Upper lobe of right lung (tissue), 1 donor: Measurements from ENCODE around the gene TJP1. TPM values are rescaled to one million over a fixed set of nuclear protein-coding genes. Genes with fewer than 3 reads are reported as not detected.

Experiments
- ATAC-seq: fragments of 200-7000 bp; cut with Tn5 transposase; one replicate; pipeline ENCODE4 v1.9.1; 2020; ENCODE audit warnings: mild to moderate bottlenecking, moderate library complexity
- DNase-seq: peaks from one replicate; pipeline ENCODE4 v3.0.0-alpha.2; 2020
- H3K27ac ChIP-seq: fragments of 200-600 bp; one replicate; pipeline ENCODE4 v1.8.0; 2022
- H3K27me3 ChIP-seq: fragments of 200-600 bp; one replicate; pipeline ENCODE4 v1.8.0; 2022; ENCODE audit warnings: mild to moderate bottlenecking
- H3K36me3 ChIP-seq: fragments of 200-600 bp; one replicate; pipeline ENCODE4 v1.8.0; 2022
- H3K4me1 ChIP-seq: fragments of 200-600 bp; one replicate; pipeline ENCODE4 v1.8.0; 2022
- H3K4me3 ChIP-seq: fragments of 200-600 bp; one replicate; pipeline ENCODE4 v1.8.0; 2022; ENCODE audit warnings: mild to moderate bottlenecking
- H3K9me3 ChIP-seq: fragments of 200-600 bp; one replicate; pipeline ENCODE4 v1.8.0; 2022
- intact Hi-C: fragments of 100-400 bp; cut with DNase I; formaldehyde crosslinking; loops from one replicate; pipeline ENCODE4 v1.11.0; 2022
- total RNA-seq: library from RNA; stranded (reverse); fragmentation: NEBNext Ultra II Directional; extraction: Animal tissue kit (Norgen Biotek cat#: 25700); gene quantifications from one replicate; pipeline ENCODE4 v1.2.1, GENCODE V29; 2021
- TF ChIP-seq, protein P1 (sequence below): fragments of 200-600 bp; IDR thresholded peaks from one replicate; pipeline ENCODE4 v1.8.0; 2022; ENCODE audit warnings: antibody characterized with exemption
- donor health status: DM: no; HTN: yes; CAD: no; lungs with severe emphysema.

Gene TJP1
- total RNA-seq, 1 donor from 2014 or later: 147 TPM

DNA sequence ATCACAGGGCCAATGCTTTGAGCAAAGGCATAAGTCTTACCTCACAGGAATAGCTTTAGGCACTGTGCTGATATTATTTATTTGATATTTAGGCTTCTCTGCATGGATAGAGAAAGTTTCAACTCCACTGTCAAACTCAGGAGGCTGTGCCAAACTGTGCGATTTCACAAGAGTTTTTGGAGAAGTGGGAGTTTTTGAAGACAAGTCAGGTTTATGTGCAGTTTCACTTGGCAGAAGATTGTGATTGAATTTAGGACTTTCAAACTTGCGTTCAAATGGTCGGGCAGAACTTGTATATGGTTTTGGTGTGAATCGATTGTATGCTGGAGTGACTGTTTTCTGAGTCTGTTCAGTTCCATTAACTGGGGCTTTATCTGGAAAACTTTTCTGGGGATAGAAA lies 113.7 kb downstream of the TJP1 start:
- H3K4me3 ChIP-seq: no peak overlapping the region
- no peak for DNase-seq
- H3K27ac ChIP-seq: no peak overlapping the region
- H3K36me3 ChIP-seq: peaks cover 97% of the 10 kb centered on the region
- intact Hi-C loops: no loop called here
- no peaks in the 10 kb centered on the region for H3K9me3 ChIP-seq
- no peaks in the 10 kb centered on the region for H3K27me3 ChIP-seq
- ATAC-seq: no peak
- H3K4me1 ChIP-seq: no peaks in the 10 kb centered on the region
- TF ChIP-seq, protein P1, sequence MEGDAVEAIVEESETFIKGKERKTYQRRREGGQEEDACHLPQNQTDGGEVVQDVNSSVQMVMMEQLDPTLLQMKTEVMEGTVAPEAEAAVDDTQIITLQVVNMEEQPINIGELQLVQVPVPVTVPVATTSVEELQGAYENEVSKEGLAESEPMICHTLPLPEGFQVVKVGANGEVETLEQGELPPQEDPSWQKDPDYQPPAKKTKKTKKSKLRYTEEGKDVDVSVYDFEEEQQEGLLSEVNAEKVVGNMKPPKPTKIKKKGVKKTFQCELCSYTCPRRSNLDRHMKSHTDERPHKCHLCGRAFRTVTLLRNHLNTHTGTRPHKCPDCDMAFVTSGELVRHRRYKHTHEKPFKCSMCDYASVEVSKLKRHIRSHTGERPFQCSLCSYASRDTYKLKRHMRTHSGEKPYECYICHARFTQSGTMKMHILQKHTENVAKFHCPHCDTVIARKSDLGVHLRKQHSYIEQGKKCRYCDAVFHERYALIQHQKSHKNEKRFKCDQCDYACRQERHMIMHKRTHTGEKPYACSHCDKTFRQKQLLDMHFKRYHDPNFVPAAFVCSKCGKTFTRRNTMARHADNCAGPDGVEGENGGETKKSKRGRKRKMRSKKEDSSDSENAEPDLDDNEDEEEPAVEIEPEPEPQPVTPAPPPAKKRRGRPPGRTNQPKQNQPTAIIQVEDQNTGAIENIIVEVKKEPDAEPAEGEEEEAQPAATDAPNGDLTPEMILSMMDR: no peak

DNA sequence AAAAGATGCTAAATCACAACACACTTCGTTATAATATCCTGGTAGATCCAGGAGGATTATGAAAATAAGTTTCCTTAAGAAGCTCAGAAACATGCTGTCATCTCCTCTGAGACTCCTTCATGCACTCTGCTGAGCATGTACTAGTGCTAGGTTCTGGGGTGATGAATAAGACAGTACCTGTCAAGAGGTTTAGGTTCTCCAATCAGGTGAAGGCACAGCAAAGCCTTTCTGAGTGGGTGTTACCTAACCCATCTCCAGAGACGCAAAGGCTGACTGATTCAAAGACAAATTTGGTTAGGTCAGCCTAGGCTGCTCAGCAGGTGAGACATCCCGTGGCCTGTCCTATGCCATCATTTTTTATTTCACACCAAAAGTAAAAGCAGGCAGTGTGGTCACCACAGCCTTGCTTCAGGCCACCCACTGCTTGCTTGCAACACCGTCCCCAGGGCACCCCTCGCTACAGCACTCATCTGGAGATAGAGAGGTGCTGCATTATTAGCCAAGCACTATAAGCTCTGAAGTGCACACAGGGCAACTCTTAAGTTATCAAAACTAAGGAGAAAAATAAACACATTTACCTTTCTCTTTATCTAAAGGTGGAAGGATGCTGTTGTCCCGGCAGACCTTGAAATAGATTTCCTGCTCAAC lies 117.2 kb downstream of the TJP1 start:
- H3K4me1 ChIP-seq: no peaks in the 10 kb centered on the region
- intact Hi-C loops: no loop called here
- TF ChIP-seq, protein P1: no peak
- H3K27ac ChIP-seq: no peak overlapping the region
- H3K4me3 ChIP-seq: no peak overlapping the region
- no peak for DNase-seq
- H3K27me3 ChIP-seq: no peaks in the 10 kb centered on the region
- peak; percentile 31 for ATAC-seq
- peaks cover 96% of the 10 kb centered on the region for H3K36me3 ChIP-seq
- no peaks in the 10 kb centered on the region for H3K9me3 ChIP-seq

DNA sequence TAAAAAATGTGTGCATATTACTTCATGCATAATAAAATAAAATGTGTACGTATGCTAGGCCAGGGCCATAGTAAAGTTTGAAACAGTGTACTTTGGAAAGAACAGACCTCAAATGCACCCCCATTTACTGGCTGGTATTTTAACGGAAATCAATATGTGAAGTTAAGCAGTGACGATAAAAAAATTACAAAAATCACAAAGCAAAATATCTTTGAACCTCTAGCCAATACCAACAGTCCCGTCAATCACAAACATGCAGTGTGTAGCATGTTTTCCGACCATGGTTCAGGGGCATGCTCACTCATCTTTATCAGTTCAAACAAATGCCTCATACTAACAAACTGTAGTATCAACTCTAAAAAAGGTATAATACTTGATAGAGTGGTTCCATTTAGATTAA lies 121.1 kb downstream of the TJP1 start:
- Histone ChIP-seq H3K4me3 (no peak overlapping the region), H3K27ac (no peak overlapping the region), H3K27me3 (no peaks in the 10 kb centered on the region), H3K36me3 (peaks cover 73% of the 10 kb centered on the region), H3K9me3 (no peaks in the 10 kb centered on the region), H3K4me1 (no peaks in the 10 kb centered on the region)
- intact Hi-C loops: no loop called here
- DNase-seq (no peak), ATAC-seq (no peak)
- TF ChIP-seq, protein P1: no peak

DNA sequence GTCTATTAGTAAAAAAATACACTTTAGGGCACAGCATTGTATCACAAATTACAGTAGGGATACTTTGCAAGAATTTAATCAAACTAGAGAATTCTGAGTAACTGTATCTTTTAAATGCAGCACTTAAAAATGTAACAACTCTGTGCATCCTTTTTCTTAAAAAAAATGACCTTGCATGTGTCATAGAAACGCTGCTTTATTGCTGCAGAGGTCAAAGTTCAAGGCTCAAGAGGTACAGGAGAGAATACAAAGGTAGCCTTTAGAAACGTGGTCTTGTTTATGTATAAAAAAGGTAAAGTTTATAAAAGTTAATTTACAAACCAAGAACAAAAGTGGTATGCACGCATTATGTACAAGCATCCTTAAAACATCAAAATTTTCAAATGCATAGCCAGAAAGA lies 122.0 kb downstream of the TJP1 start:
- DNase-seq (no peak), ATAC-seq (no peak)
- Histone ChIP-seq H3K4me3 (no peak overlapping the region), H3K36me3 (peaks cover 65% of the 10 kb centered on the region), H3K27ac (no peak overlapping the region), H3K9me3 (no peaks in the 10 kb centered on the region), H3K4me1 (no peaks in the 10 kb centered on the region), H3K27me3 (no peaks in the 10 kb centered on the region)
- TF ChIP-seq, protein P1: no peak
- intact Hi-C loops: no loop called here

DNA sequence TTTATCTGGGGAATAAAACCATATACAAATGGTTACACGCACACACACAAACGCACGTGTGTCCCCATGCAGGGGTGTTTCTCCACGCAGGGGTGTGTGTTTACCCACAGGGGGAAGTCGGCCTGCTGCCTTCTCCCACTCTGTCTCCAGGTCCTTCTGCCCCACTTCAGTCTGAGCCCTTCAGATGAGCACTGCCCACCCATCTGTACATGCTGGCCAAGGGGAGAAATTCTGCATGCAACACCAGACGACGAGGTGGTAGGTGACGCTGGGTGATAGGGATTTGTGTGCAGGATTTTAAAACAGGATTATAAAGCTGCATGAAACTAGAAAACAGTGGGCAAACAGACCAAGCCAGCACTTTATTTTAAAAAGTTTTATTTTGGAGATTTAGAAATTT lies 122.5 kb downstream of the TJP1 start:
- DNase-seq (no peak), ATAC-seq (no peak)
- H3K27me3 ChIP-seq: no peaks in the 10 kb centered on the region
- TF ChIP-seq, protein P1: no peak
- intact Hi-C loops: no loop called here
- no peak overlapping the region for H3K27ac ChIP-seq
- H3K4me3 ChIP-seq: no peak overlapping the region
- no peaks in the 10 kb centered on the region for H3K4me1 ChIP-seq
- no peaks in the 10 kb centered on the region for H3K9me3 ChIP-seq
- H3K36me3 ChIP-seq: peaks cover 60% of the 10 kb centered on the region
